Activated CD4-positive, alpha-beta memory T cell treated with anti-CD3 and anti-CD28 coated beads, Interleukin-2, amount 10 ng/mL, durations not matched to agents 7 days and 5 days (primary cell): ENCODE measurements around the gene ZNF638. TPM values are rescaled to one million over a fixed set of nuclear protein-coding genes. Genes with fewer than 3 reads are reported as not detected.
"Not testable (repeated sequence)": the region's sequence is repeated elsewhere in the genome, so short reads cannot be mapped to it uniquely, and the experiment has no call there.

Experiments
- CTCF ChIA-PET: fragments of 350-600 bp; sonication (Branson Sonifier 250); formaldehyde crosslinking; loops from one replicate; lab custom pipeline; 2021; ENCODE audit warnings: antibody characterized with exemption, inconsistent platforms; lab: Charles Lee
- POLR2A ChIA-PET: fragments of 350-600 bp; sonication (Branson Sonifier 250); formaldehyde crosslinking; loops from one replicate; lab custom pipeline; 2021; ENCODE audit warnings: antibody characterized with exemption; lab: Charles Lee
- DNase-seq: peaks from one replicate; pipeline ENCODE4 v3.0.0-alpha.2; 2020
- H3K27ac Mint-ChIP-seq: one replicate; pipeline ENCODE4 v1.8.0; 2021; ENCODE audit warnings: mild to moderate bottlenecking, mixed read lengths
- H3K27me3 Mint-ChIP-seq: one replicate; pipeline ENCODE4 v1.8.0; 2021; ENCODE audit warnings: mixed read lengths
- H3K36me3 Mint-ChIP-seq: one replicate; pipeline ENCODE4 v1.8.0; 2021; ENCODE audit warnings: low read depth, mixed read lengths
- H3K4me1 Mint-ChIP-seq: one replicate; pipeline ENCODE4 v1.8.0; 2021; ENCODE audit warnings: mixed read lengths
- H3K4me3 Mint-ChIP-seq: one replicate; pipeline ENCODE4 v1.8.0; 2021; ENCODE audit warnings: mild to moderate bottlenecking, mixed read lengths
- H3K9me3 Mint-ChIP-seq: one replicate; pipeline ENCODE4 v1.8.0; 2021; ENCODE audit warnings: mixed read lengths
- total RNA-seq, 2 experiments: library from RNA; stranded (reverse); gene quantifications; one replicate each; pipeline ENCODE4 v1.2.3, GENCODE V29; 2021

ZNF638 gene
- total RNA-seq, 2 experiments from 2014 or later = 78.6 to 79.3 TPM

GRCh38 chr2:71417300-71418202 lies 86.0 kb downstream of the ZNF638 start:
- no peak for DNase-seq
- Mint-ChIP-seq H3K4me3 (peak overlapping the region; percentile 76), H3K36me3 (peaks cover 11% of the 10 kb centered on the region), H3K9me3 (no peaks in the 10 kb centered on the region), H3K27ac (peak overlapping the region; percentile 61), H3K4me1 (peaks cover 10% of the 10 kb centered on the region), H3K27me3 (no peaks in the 10 kb centered on the region)
- ChIA-PET POLR2A (interaction anchor here (1.0 to 1.6 kb wide), 3 partner anchors 42 to 350 kb away, joined by 3 to 5 read pairs (median 3); partner anchors contain the start of gene ZNF638), CTCF (interaction anchor here (0.6 to 1.7 kb wide), 2 partner anchors 86 to 88 kb away, joined by 3 to 12 read pairs; partner anchors contain the start of gene ZNF638)

- DNase-seq = no peak
- no peaks in the 10 kb centered on the region for H3K27me3 Mint-ChIP-seq
- peaks cover 26% of the 10 kb centered on the region for H3K36me3 Mint-ChIP-seq
- no peak overlapping the region for H3K4me3 Mint-ChIP-seq
- H3K27ac Mint-ChIP-seq = no peak overlapping the region
- ChIA-PET POLR2A (no interaction called here), CTCF (no interaction called here)
- H3K9me3 Mint-ChIP-seq = no peaks in the 10 kb centered on the region
- H3K4me1 Mint-ChIP-seq = peaks cover 12% of the 10 kb centered on the region
These were observed 87.6 kb downstream of the ZNF638 start for GRCh38 chr2:71419145-71419544.

- ChIA-PET CTCF (no interaction called here), POLR2A (no interaction called here)
- H3K9me3 Mint-ChIP-seq = no peaks in the 10 kb centered on the region
- no peak overlapping the region for H3K27ac Mint-ChIP-seq
- H3K36me3 Mint-ChIP-seq = peaks cover 33% of the 10 kb centered on the region
- no peak for DNase-seq
- peaks cover 12% of the 10 kb centered on the region for H3K4me1 Mint-ChIP-seq
- H3K4me3 Mint-ChIP-seq = no peak overlapping the region
- no peaks in the 10 kb centered on the region for H3K27me3 Mint-ChIP-seq
These were observed 88.4 kb downstream of the ZNF638 start for GRCh38 chr2:71419976-71420375.

- Mint-ChIP-seq H3K36me3 (peaks cover 48% of the 10 kb centered on the region), H3K4me1 (peaks cover 7% of the 10 kb centered on the region), H3K27me3 (no peaks in the 10 kb centered on the region), H3K9me3 (no peaks in the 10 kb centered on the region), H3K27ac (no peak overlapping the region), H3K4me3 (no peak overlapping the region)
- ChIA-PET CTCF (no interaction called here), POLR2A (no interaction called here)
- no peak for DNase-seq
These were observed 91.2 kb downstream of the ZNF638 start for GRCh38 chr2:71422786-71423185.

GRCh38 chr2:71423817-71424420 lies 92.3 kb downstream of the ZNF638 start:
- H3K4me3 Mint-ChIP-seq = no peak overlapping the region
- no peak for DNase-seq
- CTCF ChIA-PET = interaction anchor here (1.4 kb wide), 1 partner anchor 92 kb away, joined by 7 read pairs; the partner anchor contains the start of gene ZNF638
- H3K4me1 Mint-ChIP-seq = peaks cover 6% of the 10 kb centered on the region
- H3K27ac Mint-ChIP-seq = no peak overlapping the region
- POLR2A ChIA-PET = interaction anchor here (0.7 kb wide), 1 partner anchor 104 kb away, joined by 3 read pairs; no protein-coding TSS in a partner anchor
- peaks cover 54% of the 10 kb centered on the region for H3K36me3 Mint-ChIP-seq
- H3K9me3 Mint-ChIP-seq = no peaks in the 10 kb centered on the region
- H3K27me3 Mint-ChIP-seq = no peaks in the 10 kb centered on the region

- Mint-ChIP-seq H3K27me3 (no peaks in the 10 kb centered on the region), H3K9me3 (no peaks in the 10 kb centered on the region), H3K4me1 (peaks cover 2% of the 10 kb centered on the region), H3K36me3 (peaks cover 66% of the 10 kb centered on the region), H3K27ac (no peak overlapping the region), H3K4me3 (no peak overlapping the region)
- no peak for DNase-seq
- CTCF ChIA-PET = no interaction called here
- POLR2A ChIA-PET = no interaction called here
These were observed 95.1 kb downstream of the ZNF638 start for GRCh38 chr2:71426721-71427120.

GRCh38 chr2:71428472-71429383 lies 97.1 kb downstream of the ZNF638 start:
- no peaks in the 10 kb centered on the region for H3K4me1 Mint-ChIP-seq
- H3K27me3 Mint-ChIP-seq = no peaks in the 10 kb centered on the region
- no peak overlapping the region for H3K4me3 Mint-ChIP-seq
- peaks cover 70% of the 10 kb centered on the region for H3K36me3 Mint-ChIP-seq
- no peak overlapping the region for H3K27ac Mint-ChIP-seq
- no peak for DNase-seq
- H3K9me3 Mint-ChIP-seq = no peaks in the 10 kb centered on the region
- ChIA-PET POLR2A (no interaction called here), CTCF (no interaction called here)

- H3K27me3 Mint-ChIP-seq, H3K36me3 Mint-ChIP-seq, H3K27ac Mint-ChIP-seq, POLR2A ChIA-PET, H3K4me3 Mint-ChIP-seq, H3K9me3 Mint-ChIP-seq, DNase-seq: not testable (repeated sequence)
- H3K4me1 Mint-ChIP-seq = peaks cover 10% of the 10 kb centered on the region
- CTCF ChIA-PET = interaction anchor here (1.3 kb wide), 1 partner anchor 16 kb away, joined by 3 read pairs; no protein-coding TSS in a partner anchor
These were observed 113.6 kb downstream of the ZNF638 start for GRCh38 chr2:71445142-71445541.

- ChIA-PET CTCF (no interaction called here), POLR2A (no interaction called here)
- H3K4me1 Mint-ChIP-seq = peaks cover 8% of the 10 kb centered on the region
- H3K27ac Mint-ChIP-seq = no peak overlapping the region
- no peak overlapping the region for H3K4me3 Mint-ChIP-seq
- no peaks in the 10 kb centered on the region for H3K36me3 Mint-ChIP-seq
- no peaks in the 10 kb centered on the region for H3K9me3 Mint-ChIP-seq
- peaks cover 7% of the 10 kb centered on the region for H3K27me3 Mint-ChIP-seq
- no peak for DNase-seq
These were observed 114.9 kb downstream of the ZNF638 start for GRCh38 chr2:71446505-71446904.

GRCh38 chr2:71449343-71449742 lies 117.8 kb downstream of the ZNF638 start:
- H3K27ac Mint-ChIP-seq = no peak overlapping the region
- CTCF ChIA-PET = interaction anchor here (1.3 to 3.9 kb wide), 2 partner anchors 11 to 17 kb away, joined by 3 to 23 read pairs; no protein-coding TSS in a partner anchor
- no peak overlapping the region for H3K4me3 Mint-ChIP-seq
- DNase-seq = no peak
- peaks cover 19% of the 10 kb centered on the region for H3K4me1 Mint-ChIP-seq
- no peaks in the 10 kb centered on the region for H3K9me3 Mint-ChIP-seq
- POLR2A ChIA-PET = interaction anchor here (1.4 kb wide), 1 partner anchor 14 kb away, joined by 3 read pairs; no protein-coding TSS in a partner anchor
- no peaks in the 10 kb centered on the region for H3K36me3 Mint-ChIP-seq
- H3K27me3 Mint-ChIP-seq = peaks cover 31% of the 10 kb centered on the region

- H3K36me3 Mint-ChIP-seq = no peaks in the 10 kb centered on the region
- DNase-seq = no peak
- peaks cover 19% of the 10 kb centered on the region for H3K4me1 Mint-ChIP-seq
- ChIA-PET POLR2A (no interaction called here), CTCF (interaction anchor here (3.9 kb wide), 1 partner anchor 9 kb away, joined by 23 read pairs; no protein-coding TSS in a partner anchor)
- H3K9me3 Mint-ChIP-seq = no peaks in the 10 kb centered on the region
- peaks cover 49% of the 10 kb centered on the region for H3K27me3 Mint-ChIP-seq
- H3K27ac Mint-ChIP-seq = no peak overlapping the region
- no peak overlapping the region for H3K4me3 Mint-ChIP-seq
These were observed 120.1 kb downstream of the ZNF638 start for GRCh38 chr2:71451705-71452104.

GRCh38 chr2:71452565-71452964 lies 121.0 kb downstream of the ZNF638 start:
- ChIA-PET POLR2A (no interaction called here), CTCF (interaction anchor here (1.0 kb wide), 1 partner anchor 9 kb away, joined by 3 read pairs; no protein-coding TSS in a partner anchor)
- Mint-ChIP-seq H3K4me3 (no peak overlapping the region), H3K4me1 (peaks cover 19% of the 10 kb centered on the region), H3K27me3 (peaks cover 51% of the 10 kb centered on the region), H3K36me3 (no peaks in the 10 kb centered on the region), H3K27ac (no peak overlapping the region), H3K9me3 (no peaks in the 10 kb centered on the region)
- peak; percentile 27 for DNase-seq
